Suprapubic skin (tissue), 4 donors: ENCODE measurements around the gene ATXN2. TPM values are rescaled to one million over a fixed set of nuclear protein-coding genes. Genes with fewer than 3 reads are reported as not detected.
"Not testable (repeated sequence)": the region's sequence is repeated elsewhere in the genome, so short reads cannot be mapped to it uniquely, and the experiment has no call there.

Experiments used
- DNase-seq, 2 donors: peaks; one replicate each; pipeline ENCODE4 v3.0.0-alpha.2; 2019; ENCODE audit warnings: low spot score in 2 of 2
- H3K27ac ChIP-seq: fragments of 200-600 bp; sonication (generic); one replicate; pipeline ENCODE4 v1.5.1; 2019
- H3K27me3 ChIP-seq: fragments of 200-600 bp; sonication (generic); one replicate; pipeline ENCODE4 v1.5.1; 2019
- H3K36me3 ChIP-seq: fragments of 200-600 bp; sonication (generic); one replicate; pipeline ENCODE4 v1.5.1; 2019
- H3K4me1 ChIP-seq: fragments of 200-600 bp; sonication (generic); one replicate; pipeline ENCODE4 v1.5.1; 2019
- H3K4me3 ChIP-seq: fragments of 200-600 bp; sonication (generic); one replicate; pipeline ENCODE4 v1.5.1; 2019; ENCODE audit warnings: mild to moderate bottlenecking
- H3K9me3 ChIP-seq: fragments of 200-600 bp; sonication (generic); one replicate; pipeline ENCODE4 v1.5.1; 2019
- CTCF ChIP-seq, 2 donors: fragments of 200-600 bp in 1 of 2; fragments of 450-650 bp in 1 of 2; sonication (generic) in 1 of 2; IDR thresholded peaks; one replicate each; pipeline ENCODE4 v1.5.1; 2016 to 2019; ENCODE audit warnings: antibody characterized with exemption in 2 of 2, mild to moderate bottlenecking in 1 of 2, moderate library complexity in 1 of 2
- EP300 ChIP-seq: sonication (generic); formaldehyde crosslinking; IDR thresholded peaks from one replicate; pipeline ENCODE4 v1.6.1; 2017; ENCODE audit warnings: antibody characterized with exemption
- POLR2A ChIP-seq, 2 donors: fragments of 450-650 bp; IDR thresholded peaks; one replicate each; pipeline ENCODE4 v1.6.1; 2017; ENCODE audit warnings: antibody characterized with exemption in 2 of 2, mild to moderate bottlenecking in 2 of 2, moderate library complexity in 2 of 2
- POLR2AphosphoS5 ChIP-seq, 3 donors: sonication (generic); formaldehyde crosslinking; IDR thresholded peaks; one replicate each; pipeline ENCODE4 v1.6.1; 2017; ENCODE audit warnings: antibody characterized with exemption in 3 of 3
- WGBS: methylation state at CpG from one replicate; pipeline ENCODE4 v1.1.5; 2018; 5-methylcytosine and 5-hydroxymethylcytosine counted together
- total RNA-seq, 4 donors: library from RNA; depleted of rRNA; stranded (reverse); fragments of >200 nt; gene quantifications; one replicate each; pipeline ENCODE4 v1.1.0, GENCODE V29; 2016

ATXN2 gene
- total RNA-seq, 4 donors from 2014 or later: 23.3 to 62.8 (median 35.8) TPM

GRCh38 chr12:111467092-111467856, 131.8 kb downstream of the ATXN2 start:
- WGBS: 79% methylated on average over 3 of the region's 3 CpGs
- Histone ChIP-seq H3K27ac (no peak overlapping the region), H3K4me3 (no peak overlapping the region), H3K36me3 (peaks cover 45% of the 10 kb centered on the region), H3K4me1 (no peaks in the 10 kb centered on the region), H3K9me3 (no peaks in the 10 kb centered on the region), H3K27me3 (no peaks in the 10 kb centered on the region)
- TF ChIP-seq CTCF (IDR thresholded peaks at IDR 0.05): no peak
- no peak for TF ChIP-seq EP300
- no peak for TF ChIP-seq POLR2AphosphoS5 (IDR thresholded peaks at IDR 0.05)
- no peak for TF ChIP-seq POLR2A (IDR thresholded peaks at IDR 0.05)
- DNase-seq: no peak

- no peak for DNase-seq
- no peak overlapping the region for H3K4me3 ChIP-seq
Measured at GRCh38 chr12:111462210-111462769, 136.8 kb downstream of the ATXN2 start.

GRCh38 chr12:111460111-111460510, 139.0 kb downstream of the ATXN2 start:
- over 99% methylated on average over 10 of the region's 11 CpGs for WGBS
- H3K9me3 ChIP-seq, H3K27me3 ChIP-seq, H3K4me3 ChIP-seq, DNase-seq, H3K27ac ChIP-seq, H3K4me1 ChIP-seq: not testable (repeated sequence)
- H3K36me3 ChIP-seq: peaks cover 65% of the 10 kb centered on the region

More at GRCh38 chr12:111462210-111462769, 136.8 kb downstream of the ATXN2 start:
- TF ChIP-seq CTCF (IDR thresholded peaks at IDR 0.05) (no peak), EP300 (no peak), POLR2AphosphoS5 (IDR thresholded peaks at IDR 0.05) (no peak), POLR2A (IDR thresholded peaks at IDR 0.05) (no peak)
- Histone ChIP-seq H3K4me1 (no peaks in the 10 kb centered on the region), H3K27ac (no peak overlapping the region), H3K36me3 (peaks cover 46% of the 10 kb centered on the region), H3K9me3 (no peaks in the 10 kb centered on the region), H3K27me3 (no peaks in the 10 kb centered on the region)

- Histone ChIP-seq H3K4me3 (no peak overlapping the region), H3K36me3 (peaks cover 76% of the 10 kb centered on the region), H3K4me1 (no peaks in the 10 kb centered on the region), H3K27ac (no peak overlapping the region), H3K9me3 (no peaks in the 10 kb centered on the region), H3K27me3 (no peaks in the 10 kb centered on the region)
- 93% methylated on average over 6 of the region's 6 CpGs for WGBS
- peak in 1 of 2 donors; percentile 6 for DNase-seq
- TF ChIP-seq POLR2A (IDR thresholded peaks at IDR 0.05) (no peak), POLR2AphosphoS5 (IDR thresholded peaks at IDR 0.05) (no peak), EP300 (no peak), CTCF (IDR thresholded peaks at IDR 0.05) (no peak)
Measured at GRCh38 chr12:111458546-111459172, 140.5 kb downstream of the ATXN2 start.

- WGBS: 90% methylated on average over 3 of the region's 3 CpGs
- no peaks in the 10 kb centered on the region for H3K9me3 ChIP-seq
- H3K27me3 ChIP-seq: no peaks in the 10 kb centered on the region
- H3K36me3 ChIP-seq: peaks cover 80% of the 10 kb centered on the region
- DNase-seq: peak in 1 of 2 donors; percentile 50
- no peaks in the 10 kb centered on the region for H3K4me1 ChIP-seq
- TF ChIP-seq CTCF (IDR thresholded peaks at IDR 0.05) (no peak), EP300 (no peak), POLR2AphosphoS5 (IDR thresholded peaks at IDR 0.05) (no peak), POLR2A (IDR thresholded peaks at IDR 0.05) (no peak)
- no peak overlapping the region for H3K27ac ChIP-seq
- H3K4me3 ChIP-seq: no peak overlapping the region
Measured at GRCh38 chr12:111457577-111457976, 141.5 kb downstream of the ATXN2 start.
